Lower leg skin (tissue), 4 donors: ENCODE data around the gene NOC2L. TPM values are rescaled to one million over a fixed set of nuclear protein-coding genes. Genes with fewer than 3 reads are reported as not detected.
A peak's percentile ranks its signal among the peaks of the same experiment; 100 is the strongest.

Experiments
- DNase-seq, 2 donors: peaks; one replicate each; pipeline ENCODE4 v3.0.0-alpha.2; 2019; ENCODE audit warnings: low spot score in 2 of 2
- H3K4me3 ChIP-seq: fragments of 200-600 bp; sonication (generic); 2 replicates; pipeline ENCODE4 v1.5.1; 2017; ENCODE audit warnings: mild to moderate bottlenecking, low read depth; ENCODE audit not compliant: poor library complexity, severe bottlenecking
- CTCF ChIP-seq, 3 donors: fragments of 450-650 bp; IDR thresholded peaks; one replicate each; pipeline ENCODE4 v1.5.1; 2016; ENCODE audit warnings: antibody characterized with exemption in 3 of 3, mild to moderate bottlenecking in 3 of 3, moderate library complexity in 2 of 3
- POLR2A ChIP-seq, 2 donors: fragments of 450-650 bp; IDR thresholded peaks; one replicate each; pipeline ENCODE4 v1.6.1; 2016 to 2017; ENCODE audit warnings: antibody characterized with exemption in 2 of 2, mild to moderate bottlenecking in 1 of 2, moderate library complexity in 1 of 2
- whole genome bisulfite sequencing, 2 donors: methylation state at CpG; one replicate each; pipeline ENCODE4 v1.1.5; 2018; 5-methylcytosine and 5-hydroxymethylcytosine counted together
- intact Hi-C: fragments of 100-400 bp; cut with DNase I; formaldehyde crosslinking; loops from one replicate; pipeline ENCODE4 v1.15.0; 2023; ENCODE audit warnings: low total_unique reads
- total RNA-seq, 4 donors: library from RNA; depleted of rRNA; stranded (reverse); fragments of >200 nt; gene quantifications; one replicate each; pipeline ENCODE4 v1.1.0, GENCODE V29; 2016

NOC2L gene
- total RNA-seq, 4 donors from 2014 or later: 44.7 to 67.8 (median 59.6) TPM

GRCh38 chr1:1004420-1004779 is 45.3 kb upstream of the NOC2L start:
- H3K4me3 ChIP-seq: no peak overlapping the region
- TF ChIP-seq POLR2A (IDR thresholded peaks at IDR 0.05) (no peak), CTCF (IDR thresholded peaks at IDR 0.05) (no peak)
- intact Hi-C loops: no loop called here
- 63 to 71% methylated on average over 6 to 7 of the region's 7 CpGs for WGBS, 2 donors
- no peak for DNase-seq

- intact Hi-C loops: no loop called here
- DNase-seq: no peak
- 69 to 70% methylated on average over 12 to 21 of the region's 22 CpGs for WGBS, 2 donors
- H3K4me3 ChIP-seq: no peak overlapping the region
- TF ChIP-seq POLR2A (IDR thresholded peaks at IDR 0.05) (no peak), CTCF (IDR thresholded peaks at IDR 0.05) (no peak)
Observed at GRCh38 chr1:1003618-1004419, 44.8 kb upstream of the NOC2L start.

- 0 to 1% methylated on average over 22 to 36 of the region's 58 CpGs for WGBS, 2 donors
- intact Hi-C loops: no loop called here
- peak in 1 of 2 donors; percentile 86 for DNase-seq
- TF ChIP-seq POLR2A (IDR thresholded peaks at IDR 0.05) (no peak), CTCF (IDR thresholded peaks at IDR 0.05) (no peak)
- peak overlapping the region; percentile 35 for H3K4me3 ChIP-seq
Observed at GRCh38 chr1:1001057-1001783, 42.2 kb upstream of the NOC2L start.

GRCh38 chr1:1000357-1001056 is 41.5 kb upstream of the NOC2L start:
- peak overlapping the region; percentile 50 for H3K4me3 ChIP-seq
- 0 to 2% methylated on average over 35 to 41 of the region's 75 CpGs for WGBS, 2 donors
- DNase-seq: peak; percentile 64 to 96
- intact Hi-C loops: no loop called here
- TF ChIP-seq CTCF (IDR thresholded peaks at IDR 0.05) (peak in 1 of 3 donors; percentile 61), POLR2A (IDR thresholded peaks at IDR 0.05) (no peak)

GRCh38 chr1:999725-1000356 is 40.8 kb upstream of the NOC2L start, which contains the start of gene HES4:
Gene HES4 (minus strand): TSS chr1:1000097. CDS start chr1:999973, 124 bp downstream.
- peak within 1 kb of the TSS; percentile 50 for H3K4me3 ChIP-seq
- intact Hi-C loops: no loop called here
- peak; percentile 78 to 97 for DNase-seq
- 0% methylated on average over 17 to 63 of the region's 95 CpGs for WGBS, 2 donors
- TF ChIP-seq CTCF (IDR thresholded peaks at IDR 0.05): no peak
- TF ChIP-seq POLR2A (IDR thresholded peaks at IDR 0.05): no peak
